GM12864 (cell line): Measurements from ENCODE around the gene CCDC33.

Source experiments
- DNase-seq: peaks from one replicate; pipeline ENCODE4 v3.0.0-alpha.2; 2011; ENCODE audit warnings: low read depth
- H3K4me3 ChIP-seq: 2 replicates; pipeline ENCODE4 v1.5.1; 2011; ENCODE audit warnings: mild to moderate bottlenecking, low read depth, low read length, control low read depth
- CTCF ChIP-seq: IDR thresholded peaks from 2 replicates; pipeline ENCODE4 v1.5.1; 2011; ENCODE audit warnings: low read depth, mild to moderate bottlenecking, moderate library complexity, low read length, control low read depth, inconsistent platforms; ENCODE audit errors: missing control alignments

The CCDC33 gene

DNA sequence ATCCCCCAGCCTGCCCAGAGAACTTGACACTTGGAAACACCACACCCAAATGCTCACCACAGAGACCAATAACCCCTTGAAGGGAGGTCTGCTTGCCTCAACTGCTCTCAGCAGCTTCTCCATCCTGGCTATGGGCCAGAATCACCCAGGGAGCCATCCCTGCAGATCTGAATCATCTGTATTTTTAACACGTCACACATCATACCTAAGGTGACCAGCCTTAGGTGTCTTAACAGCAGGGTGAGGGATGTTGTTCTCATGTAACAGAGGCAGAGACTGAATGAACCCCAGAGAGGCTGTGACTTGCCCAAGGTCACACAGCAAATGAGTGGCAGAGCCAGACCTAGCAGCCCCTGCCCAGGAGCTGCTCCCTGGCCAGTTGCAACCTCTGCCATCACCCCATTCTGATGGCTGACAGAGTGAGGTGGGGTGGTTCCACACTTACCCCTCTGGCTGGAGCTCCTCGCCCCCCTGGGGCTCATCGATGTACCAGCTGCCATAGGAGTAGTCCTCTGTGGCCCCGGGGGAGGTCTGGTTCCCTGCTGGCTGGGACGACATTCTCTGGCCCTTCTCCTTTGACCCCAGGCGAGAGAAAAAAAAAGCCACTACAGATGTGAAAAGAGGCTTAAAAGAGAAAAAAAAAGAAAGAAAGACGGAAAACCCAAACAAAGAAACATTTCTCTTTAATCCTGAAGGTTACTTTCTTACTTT lies 34.3 kb upstream of the CCDC33 start:
- TF ChIP-seq CTCF, result no peak
- DNase-seq, result no peak
- H3K4me3 ChIP-seq, result no peak overlapping the region

GRCh38 chr15:74202452-74203401 lies 33.4 kb upstream of the CCDC33 start, which contains the start of gene STRA6:
TSS of gene STRA6 (minus strand) at chr15:74202787. CDS start at chr15:74202267, 520 bp downstream.
- no peak for DNase-seq
- no peak for TF ChIP-seq CTCF
- H3K4me3 ChIP-seq, result no peak within 1 kb of the TSS

DNA sequence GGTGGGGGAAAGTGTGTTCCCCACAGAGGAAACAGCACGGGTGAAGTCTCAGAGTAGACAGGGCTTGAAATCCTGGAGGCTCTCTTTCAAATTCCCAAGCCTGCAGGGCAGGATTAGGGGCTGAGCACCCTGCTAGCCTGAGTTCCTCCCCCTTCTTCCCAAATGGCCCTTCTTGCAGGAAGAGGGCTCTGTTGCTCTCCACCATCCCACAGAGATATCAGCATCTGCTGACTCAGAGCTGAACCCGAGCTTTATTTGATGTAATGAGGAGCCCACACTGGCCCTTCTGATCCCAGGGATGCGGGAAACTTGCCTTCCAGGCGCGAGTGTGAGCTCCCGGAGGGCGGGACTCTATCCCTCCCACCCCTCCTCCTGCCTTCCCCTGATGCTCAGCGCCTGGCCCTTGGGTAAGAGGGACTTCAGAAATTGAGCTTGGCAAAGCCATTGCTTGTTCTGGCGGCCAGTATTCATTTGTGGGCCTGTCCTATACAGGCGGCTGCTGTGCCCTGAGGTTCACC lies 32.2 kb upstream of the CCDC33 start:
- no peak for TF ChIP-seq CTCF
- H3K4me3 ChIP-seq, result no peak overlapping the region
- no peak for DNase-seq

DNA sequence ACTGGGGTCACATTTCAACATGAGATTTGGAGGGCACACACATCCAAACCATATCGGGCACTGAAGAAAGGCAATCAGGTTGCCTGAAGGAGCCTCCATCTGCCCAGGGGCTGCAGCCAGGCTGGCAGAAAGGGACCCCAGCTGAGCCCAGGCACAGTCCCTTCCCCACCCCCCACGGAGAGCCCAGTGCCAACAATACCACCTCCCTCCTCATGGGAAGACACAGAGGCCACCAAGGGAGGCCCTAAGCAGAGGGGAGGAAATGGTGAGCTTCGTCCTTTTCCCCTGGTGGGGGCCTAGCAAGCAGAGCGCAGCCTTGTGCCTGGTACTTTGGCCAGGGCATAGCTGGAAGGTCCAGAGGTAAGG lies 30.6 kb upstream of the CCDC33 start:
- no peak for TF ChIP-seq CTCF
- H3K4me3 ChIP-seq, result no peak overlapping the region

DNA sequence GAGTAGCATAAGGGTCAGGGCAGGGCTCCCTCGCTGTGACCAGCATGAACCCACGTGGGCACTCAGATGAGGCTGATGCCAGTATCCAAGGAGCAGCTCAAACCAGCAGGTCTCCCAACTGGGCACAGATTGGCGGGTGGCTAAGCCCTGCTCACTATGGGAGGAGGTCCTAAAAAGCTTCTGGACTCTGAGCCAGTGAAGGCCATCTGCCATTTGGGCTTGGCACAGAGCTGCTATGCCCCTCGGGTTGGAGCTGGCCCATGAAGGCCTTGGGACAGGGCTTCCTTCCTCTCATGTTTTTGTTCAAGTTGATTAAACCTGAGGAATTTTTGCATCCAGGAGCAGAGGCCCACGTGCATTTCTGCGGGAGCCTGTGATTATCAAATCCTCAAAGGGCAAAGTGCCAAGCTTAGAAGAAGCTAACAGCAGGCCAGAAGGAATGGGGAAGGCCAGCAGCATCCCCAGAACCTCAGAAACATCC lies 29.3 kb upstream of the CCDC33 start:
- H3K4me3 ChIP-seq, result no peak overlapping the region
- no peak for TF ChIP-seq CTCF
- DNase-seq, result no peak

More for the DNA sequence above, 30.6 kb upstream of the CCDC33 start:
- DNase-seq, result no peak

DNA sequence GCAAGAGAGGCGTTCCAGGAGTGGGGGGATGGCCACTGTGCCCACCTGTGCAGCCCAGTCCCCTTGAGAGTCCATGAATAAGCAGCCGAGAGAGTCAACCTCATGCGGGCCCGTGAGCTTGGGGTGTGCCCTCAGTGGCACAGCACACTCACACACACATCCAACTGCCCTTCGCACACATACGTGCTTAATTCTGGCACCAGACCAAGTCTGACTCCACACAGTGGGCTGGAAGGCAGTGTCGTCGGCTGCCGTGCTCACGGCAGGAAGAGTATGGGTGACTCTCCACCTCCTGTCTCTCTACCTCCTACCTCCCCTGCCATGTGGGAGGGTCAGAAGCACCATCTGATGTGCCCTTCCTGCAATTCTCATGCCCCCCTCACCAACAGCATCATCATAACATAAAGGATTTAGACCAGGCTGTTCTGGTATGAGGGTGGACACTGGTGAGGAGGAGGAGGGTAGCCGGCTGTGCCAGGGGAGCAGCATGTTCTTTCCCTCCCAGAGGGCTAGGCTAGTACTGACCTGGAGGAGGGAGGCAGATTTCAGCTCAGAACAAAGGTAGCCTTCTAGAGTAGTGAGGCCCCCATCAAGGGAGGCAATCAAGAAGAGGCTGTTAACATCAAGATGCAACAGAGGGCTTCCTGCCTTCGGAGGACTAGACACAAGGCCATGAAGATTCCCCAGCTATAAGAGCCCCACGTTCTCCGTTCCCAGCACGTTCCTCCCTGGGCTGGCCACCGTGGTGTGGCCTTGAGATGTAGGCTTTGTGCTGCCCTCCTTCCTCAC lies 28.3 kb upstream of the CCDC33 start:
- TF ChIP-seq CTCF, result no peak
- no peak for DNase-seq
- no peak overlapping the region for H3K4me3 ChIP-seq
